ENCODE results near the gene ABTB1.

DNA sequence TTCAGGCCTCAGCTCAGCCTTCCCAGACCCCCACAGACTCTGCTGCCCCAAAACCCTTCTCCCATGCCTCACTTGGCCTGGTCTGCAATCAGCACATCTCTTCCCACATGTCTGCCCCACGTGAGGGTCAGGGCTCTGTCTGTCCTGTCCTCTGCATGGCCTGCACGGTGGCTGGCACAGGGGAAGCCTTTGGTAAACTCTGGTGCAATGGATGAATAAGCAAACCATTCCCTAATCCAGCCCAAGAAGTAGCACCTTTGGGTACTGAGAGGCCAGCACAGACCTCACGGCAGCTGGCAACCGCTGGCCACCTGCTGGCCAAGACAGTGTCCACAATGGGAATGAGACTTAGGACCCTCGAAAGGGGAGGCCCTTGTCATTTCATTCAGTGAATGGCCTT, 27.7 kb downstream of the ABTB1 start:
- TF ChIP-seq HNRNPUL1 (IDR thresholded peaks at IDR 0.05; ENCODE audit: low read length) = no peak
- TF ChIP-seq RBBP5 (IDR thresholded peaks at IDR 0.05; ENCODE audit: borderline replicate concordance, insufficient read depth, low read length, poor library complexity, severe bottlenecking) = no peak

All from K562 (cell line).